ENCODE data around the gene LHX1. TPM values are rescaled to one million over a fixed set of nuclear protein-coding genes. Genes with fewer than 3 reads are reported as not detected.

Gene LHX1
- total RNA-seq, 2 donors from 2014 or later = 0.11 TPM

Other genes starting within 250 kb of the LHX1 start
- gene AATF, start 11.5 kb downstream of the LHX1 start, total RNA-seq = 10 to 100 TPM; 65.5 to 96.5 TPM